ENCODE results near the gene SLC25A44.
"Not testable (repeated sequence)": the region's sequence is repeated elsewhere in the genome, so short reads cannot be mapped to it uniquely, and the experiment has no call there.

Gene SLC25A44

GRCh38 chr1:156162430-156163037 is 31.4 kb upstream of the SLC25A44 start:
- H3K4me3 ChIP-seq (ENCODE audit: low read depth, low read length), result no peak overlapping the region

GRCh38 chr1:156163712-156164111 is 30.2 kb upstream of the SLC25A44 start:
- no peak overlapping the region for H3K4me3 ChIP-seq (ENCODE audit: low read depth, low read length)

- no peak overlapping the region for H3K4me3 ChIP-seq (ENCODE audit: low read depth, low read length)
Observed at GRCh38 chr1:156164125-156164831, 29.6 kb upstream of the SLC25A44 start.

- no peak overlapping the region for H3K4me3 ChIP-seq (ENCODE audit: low read depth, low read length)
Observed at GRCh38 chr1:156165083-156165482, 28.8 kb upstream of the SLC25A44 start.

- H3K4me3 ChIP-seq (ENCODE audit: low read depth, low read length), result no peak overlapping the region
Observed at GRCh38 chr1:156167536-156167935, 26.4 kb upstream of the SLC25A44 start.

- no peak overlapping the region for H3K4me3 ChIP-seq (ENCODE audit: low read depth, low read length)
Observed at GRCh38 chr1:156172696-156173470, 21.0 kb upstream of the SLC25A44 start.

GRCh38 chr1:156176610-156177210 is 17.2 kb upstream of the SLC25A44 start:
- no peak overlapping the region for H3K4me3 ChIP-seq (ENCODE audit: low read depth, low read length)

- H3K4me3 ChIP-seq (ENCODE audit: low read depth, low read length), result no peak overlapping the region
Observed at GRCh38 chr1:156177919-156178654, 15.8 kb upstream of the SLC25A44 start.

- no peak overlapping the region for H3K4me3 ChIP-seq (ENCODE audit: low read depth, low read length)
Observed at GRCh38 chr1:156180471-156180870, 13.4 kb upstream of the SLC25A44 start.

- not testable (repeated sequence) for H3K4me3 ChIP-seq (ENCODE audit: low read depth, low read length)
Observed at GRCh38 chr1:156181391-156181924, 12.4 kb upstream of the SLC25A44 start.

- not testable (repeated sequence) for H3K4me3 ChIP-seq (ENCODE audit: low read depth, low read length)
Observed at GRCh38 chr1:156182010-156182779, 11.7 kb upstream of the SLC25A44 start.

GRCh38 chr1:156186347-156187177 is 7.3 kb upstream of the SLC25A44 start:
- H3K4me3 ChIP-seq (ENCODE audit: low read depth, low read length), result not testable (repeated sequence)

GRCh38 chr1:156190265-156190664 is 3.6 kb upstream of the SLC25A44 start:
- H3K4me3 ChIP-seq (ENCODE audit: low read depth, low read length), result not testable (repeated sequence)

- no peak overlapping the region for H3K4me3 ChIP-seq (ENCODE audit: low read depth, low read length)
Observed at GRCh38 chr1:156191292-156191964, 2.5 kb upstream of the SLC25A44 start.

- H3K4me3 ChIP-seq (ENCODE audit: low read depth, low read length), result no peak overlapping the region
Observed at GRCh38 chr1:156193208-156193487, 756 bp upstream of the SLC25A44 start.

- peak overlapping the region; percentile 99 for H3K4me3 ChIP-seq (ENCODE audit: low read depth, low read length)
Observed at GRCh38 chr1:156194300-156194652, 372 bp downstream of the SLC25A44 start.

- no peak overlapping the region for H3K4me3 ChIP-seq (ENCODE audit: low read depth, low read length)
Observed at GRCh38 chr1:156195853-156196252, 1.9 kb downstream of the SLC25A44 start.

GRCh38 chr1:156196445-156196844 is 2.5 kb downstream of the SLC25A44 start:
- H3K4me3 ChIP-seq (ENCODE audit: low read depth, low read length), result no peak overlapping the region

All from iPS-11a (cell line).